WTC11 (cell line): ENCODE results near the gene KCNK18.
"Not testable (repeated sequence)": the region's sequence is repeated elsewhere in the genome, so short reads cannot be mapped to it uniquely, and the experiment has no call there.

Experiments
- CBFB ChIP-seq: sonication (generic); formaldehyde crosslinking; IDR thresholded peaks from 2 replicates; pipeline ENCODE4 v1.8.1; 2022; ENCODE audit warnings: mild to moderate bottlenecking, low read depth, missing genetic modification reagents
- KAT7 ChIP-seq: sonication (generic); formaldehyde crosslinking; IDR thresholded peaks from 2 replicates; pipeline ENCODE4 v1.8.1; 2023; ENCODE audit warnings: missing genetic modification reagents, mild to moderate bottlenecking, borderline replicate concordance
- NR2C2 ChIP-seq: sonication (generic); formaldehyde crosslinking; IDR thresholded peaks from 2 replicates; pipeline ENCODE4 v1.8.0; 2022; ENCODE audit warnings: mild to moderate bottlenecking, missing genetic modification reagents
- RELA ChIP-seq: sonication (generic); formaldehyde crosslinking; IDR thresholded peaks from 2 replicates; pipeline ENCODE4 v1.8.1; 2022; ENCODE audit warnings: missing genetic modification reagents, mild to moderate bottlenecking, borderline replicate concordance
- TEAD4 ChIP-seq: sonication (generic); formaldehyde crosslinking; IDR thresholded peaks from 2 replicates; pipeline ENCODE4 v1.8.0; 2022; ENCODE audit warnings: mild to moderate bottlenecking, missing genetic modification reagents
- USF1 ChIP-seq: sonication (generic); formaldehyde crosslinking; IDR thresholded peaks from 2 replicates; pipeline ENCODE4 v1.8.0; 2022; ENCODE audit warnings: mild to moderate bottlenecking, missing genetic modification reagents
- ZBTB21 ChIP-seq: sonication (generic); formaldehyde crosslinking; IDR thresholded peaks from 2 replicates; pipeline ENCODE4 v1.8.1; 2023; ENCODE audit warnings: mild to moderate bottlenecking, missing genetic modification reagents, borderline replicate concordance
- ZNF317 ChIP-seq: sonication (generic); formaldehyde crosslinking; IDR thresholded peaks from 2 replicates; pipeline ENCODE4 v1.8.1; 2023; ENCODE audit warnings: low read depth, mild to moderate bottlenecking, moderate library complexity, missing genetic modification reagents, borderline replicate concordance
- TF ChIP-seq, protein P1 (sequence below): fragments of 200-600 bp; IDR thresholded peaks from 2 replicates; pipeline ENCODE4 v1.8.0; 2022; ENCODE audit warnings: antibody characterized with exemption
- TF ChIP-seq, protein P2 (sequence below): sonication (generic); formaldehyde crosslinking; IDR thresholded peaks from 2 replicates; pipeline ENCODE4 v1.8.1; 2023; ENCODE audit warnings: mild to moderate bottlenecking, missing genetic modification reagents, moderate library complexity

- not testable (repeated sequence) for TF ChIP-seq KAT7, RELA, TEAD4, NR2C2, USF1, ZNF317, CBFB, ZBTB21 (CRISPR knock-in tag)
- TF ChIP-seq, protein P1, sequence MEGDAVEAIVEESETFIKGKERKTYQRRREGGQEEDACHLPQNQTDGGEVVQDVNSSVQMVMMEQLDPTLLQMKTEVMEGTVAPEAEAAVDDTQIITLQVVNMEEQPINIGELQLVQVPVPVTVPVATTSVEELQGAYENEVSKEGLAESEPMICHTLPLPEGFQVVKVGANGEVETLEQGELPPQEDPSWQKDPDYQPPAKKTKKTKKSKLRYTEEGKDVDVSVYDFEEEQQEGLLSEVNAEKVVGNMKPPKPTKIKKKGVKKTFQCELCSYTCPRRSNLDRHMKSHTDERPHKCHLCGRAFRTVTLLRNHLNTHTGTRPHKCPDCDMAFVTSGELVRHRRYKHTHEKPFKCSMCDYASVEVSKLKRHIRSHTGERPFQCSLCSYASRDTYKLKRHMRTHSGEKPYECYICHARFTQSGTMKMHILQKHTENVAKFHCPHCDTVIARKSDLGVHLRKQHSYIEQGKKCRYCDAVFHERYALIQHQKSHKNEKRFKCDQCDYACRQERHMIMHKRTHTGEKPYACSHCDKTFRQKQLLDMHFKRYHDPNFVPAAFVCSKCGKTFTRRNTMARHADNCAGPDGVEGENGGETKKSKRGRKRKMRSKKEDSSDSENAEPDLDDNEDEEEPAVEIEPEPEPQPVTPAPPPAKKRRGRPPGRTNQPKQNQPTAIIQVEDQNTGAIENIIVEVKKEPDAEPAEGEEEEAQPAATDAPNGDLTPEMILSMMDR: not testable (repeated sequence)
- TF ChIP-seq, protein P2, sequence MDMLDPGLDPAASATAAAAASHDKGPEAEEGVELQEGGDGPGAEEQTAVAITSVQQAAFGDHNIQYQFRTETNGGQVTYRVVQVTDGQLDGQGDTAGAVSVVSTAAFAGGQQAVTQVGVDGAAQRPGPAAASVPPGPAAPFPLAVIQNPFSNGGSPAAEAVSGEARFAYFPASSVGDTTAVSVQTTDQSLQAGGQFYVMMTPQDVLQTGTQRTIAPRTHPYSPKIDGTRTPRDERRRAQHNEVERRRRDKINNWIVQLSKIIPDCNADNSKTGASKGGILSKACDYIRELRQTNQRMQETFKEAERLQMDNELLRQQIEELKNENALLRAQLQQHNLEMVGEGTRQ (CRISPR knock-in tag): not testable (repeated sequence)
Measured at GRCh38 chr10:117230107-117230506, 32.8 kb downstream of the KCNK18 start.
